GM12801 (cell line): Measurements from ENCODE around the gene OR4S2.

Source experiments
- CTCF ChIP-seq: IDR thresholded peaks from one replicate; pipeline ENCODE4 v1.5.1; 2011; ENCODE audit warnings: control low read depth; ENCODE audit not compliant: insufficient read length; ENCODE audit errors: extremely low read depth

Gene OR4S2

GRCh38 chr11:55661901-55662300 lies 13.8 kb downstream of the OR4S2 start, which contains the start of gene OR4C6:
Gene OR4C6, plus strand, starts transcription at chr11:55662201. Its CDS starts 2,966 bp downstream, at chr11:55665167.
- TF ChIP-seq CTCF, result no peak

- no peak for TF ChIP-seq CTCF
Observed at GRCh38 chr11:55669376-55669775, 21.2 kb downstream of the OR4S2 start.

- no peak for TF ChIP-seq CTCF
Observed at GRCh38 chr11:55673860-55674259, 25.7 kb downstream of the OR4S2 start.

GRCh38 chr11:55697817-55698216 lies 49.7 kb downstream of the OR4S2 start:
- TF ChIP-seq CTCF, result no peak

GRCh38 chr11:55701429-55701828 lies 53.3 kb downstream of the OR4S2 start:
- no peak for TF ChIP-seq CTCF
